Esophagus squamous epithelium (tissue), 5 donors: ENCODE results near the gene RNGTT. TPM values are rescaled to one million over a fixed set of nuclear protein-coding genes. Genes with fewer than 3 reads are reported as not detected.
"Not testable (repeated sequence)": the region's sequence is repeated elsewhere in the genome, so short reads cannot be mapped to it uniquely, and the experiment has no call there.

ENCODE experiments used
- DNase-seq: peaks from one replicate; lab custom pipeline; 2025; lab: John Stamatoyannopoulos, UW
- H3K27ac ChIP-seq, 4 donors: fragments of 200-600 bp; sonication (generic); one replicate each; pipeline ENCODE4 v1.5.1; 2016 to 2019; ENCODE audit warnings: mild to moderate bottlenecking in 1 of 4
- H3K27me3 ChIP-seq, 4 donors: fragments of 200-600 bp; sonication (generic); 1 replicate in 3 of 4; 2 replicates in 1 of 4; pipeline versions ENCODE4 v1.5.1 to v1.6.0; 2017 to 2021; ENCODE audit warnings: antibody characterized with exemption in 1 of 4
- H3K36me3 ChIP-seq, 3 donors: fragments of 200-600 bp; sonication (generic); one replicate each; pipeline ENCODE4 v1.5.1; 2016 to 2019
- H3K4me1 ChIP-seq, 3 donors: fragments of 200-600 bp; sonication (generic); one replicate each; pipeline ENCODE4 v1.5.1; 2017 to 2019
- H3K4me3 ChIP-seq, 4 donors: fragments of 200-600 bp; sonication (generic); 1 replicate in 3 of 4; 2 replicates in 1 of 4; pipeline ENCODE4 v1.5.1; 2016 to 2019; ENCODE audit warnings: mild to moderate bottlenecking in 2 of 4, moderate library complexity in 1 of 4
- H3K9me3 ChIP-seq, 3 donors: fragments of 200-600 bp; sonication (generic); one replicate each; pipeline ENCODE4 v1.5.1; 2016 to 2019
- POLR2A ChIP-seq, 4 donors: fragments of 450-650 bp; IDR thresholded peaks; one replicate each; pipeline ENCODE4 v1.6.1; 2017; ENCODE audit warnings: antibody characterized with exemption in 4 of 4, mild to moderate bottlenecking in 4 of 4, moderate library complexity in 3 of 4
- WGBS, 2 donors: methylation state at CpG; one replicate each; pipeline ENCODE4 v1.1.5; 2018; 5-methylcytosine and 5-hydroxymethylcytosine counted together
- intact Hi-C: fragments of 100-400 bp; cut with DNase I; formaldehyde crosslinking; loops from one replicate; pipeline ENCODE4 v1.15.0; 2022
- total RNA-seq, 4 donors: library from RNA; depleted of rRNA; stranded (reverse); fragments of >200 nt; gene quantifications; one replicate each; pipeline ENCODE4 v1.1.0, GENCODE V29; 2016
- TF ChIP-seq, protein P1 (sequence below), 6 experiments: fragments of 450-650 bp in 4 of 6; fragments of 200-600 bp in 2 of 6; sonication (generic) in 2 of 6; IDR thresholded peaks; one replicate each; pipeline ENCODE4 v1.5.1; 2016 to 2019; ENCODE audit warnings: antibody characterized with exemption in 6 of 6, mild to moderate bottlenecking in 4 of 6, moderate library complexity in 4 of 6
- donor health status: DM: yes; HTN: yes; CAD: no.

Gene RNGTT
- total RNA-seq, 4 donors from 2014 or later = 8.3 to 22.3 (median 18.3) TPM

DNA sequence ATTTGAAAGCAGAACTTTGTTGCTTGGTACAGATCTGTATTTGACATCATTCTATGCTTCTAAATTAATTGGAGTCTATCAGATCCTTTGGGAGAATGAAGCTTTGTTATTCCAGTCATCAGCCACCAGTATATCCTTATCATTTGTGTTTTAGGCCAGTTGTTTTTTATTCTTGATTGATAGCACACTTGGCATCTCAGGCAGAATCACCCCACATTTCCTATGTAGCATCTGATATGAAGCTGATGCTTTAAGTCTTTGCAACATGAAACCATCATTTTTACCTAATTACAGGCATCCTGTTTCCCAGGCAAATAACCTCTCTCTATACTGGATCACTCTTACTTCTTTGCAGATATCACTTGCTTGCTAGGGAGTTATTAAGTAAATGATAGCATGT, 20.7 kb upstream of the RNGTT start:
- no peak for DNase-seq
- Histone ChIP-seq H3K9me3 (no peaks in the 10 kb centered on the region), H3K4me1 (peaks cover 0 to 10% (median 7%) of the 10 kb centered on the region in 3 donors), H3K27ac (no peak overlapping the region), H3K27me3 (no peaks in the 10 kb centered on the region), H3K4me3 (no peak overlapping the region), H3K36me3 (no peaks in the 10 kb centered on the region)
- intact Hi-C loops = loop anchor here (5.0 to 10.0 kb wide), 2 partner anchors 131 to 258 kb away; partner anchors contain the start of gene SRSF12
- TF ChIP-seq, protein P1, sequence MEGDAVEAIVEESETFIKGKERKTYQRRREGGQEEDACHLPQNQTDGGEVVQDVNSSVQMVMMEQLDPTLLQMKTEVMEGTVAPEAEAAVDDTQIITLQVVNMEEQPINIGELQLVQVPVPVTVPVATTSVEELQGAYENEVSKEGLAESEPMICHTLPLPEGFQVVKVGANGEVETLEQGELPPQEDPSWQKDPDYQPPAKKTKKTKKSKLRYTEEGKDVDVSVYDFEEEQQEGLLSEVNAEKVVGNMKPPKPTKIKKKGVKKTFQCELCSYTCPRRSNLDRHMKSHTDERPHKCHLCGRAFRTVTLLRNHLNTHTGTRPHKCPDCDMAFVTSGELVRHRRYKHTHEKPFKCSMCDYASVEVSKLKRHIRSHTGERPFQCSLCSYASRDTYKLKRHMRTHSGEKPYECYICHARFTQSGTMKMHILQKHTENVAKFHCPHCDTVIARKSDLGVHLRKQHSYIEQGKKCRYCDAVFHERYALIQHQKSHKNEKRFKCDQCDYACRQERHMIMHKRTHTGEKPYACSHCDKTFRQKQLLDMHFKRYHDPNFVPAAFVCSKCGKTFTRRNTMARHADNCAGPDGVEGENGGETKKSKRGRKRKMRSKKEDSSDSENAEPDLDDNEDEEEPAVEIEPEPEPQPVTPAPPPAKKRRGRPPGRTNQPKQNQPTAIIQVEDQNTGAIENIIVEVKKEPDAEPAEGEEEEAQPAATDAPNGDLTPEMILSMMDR (IDR thresholded peaks at IDR 0.05) = no peak
- TF ChIP-seq POLR2A (IDR thresholded peaks at IDR 0.05) = no peak

DNA sequence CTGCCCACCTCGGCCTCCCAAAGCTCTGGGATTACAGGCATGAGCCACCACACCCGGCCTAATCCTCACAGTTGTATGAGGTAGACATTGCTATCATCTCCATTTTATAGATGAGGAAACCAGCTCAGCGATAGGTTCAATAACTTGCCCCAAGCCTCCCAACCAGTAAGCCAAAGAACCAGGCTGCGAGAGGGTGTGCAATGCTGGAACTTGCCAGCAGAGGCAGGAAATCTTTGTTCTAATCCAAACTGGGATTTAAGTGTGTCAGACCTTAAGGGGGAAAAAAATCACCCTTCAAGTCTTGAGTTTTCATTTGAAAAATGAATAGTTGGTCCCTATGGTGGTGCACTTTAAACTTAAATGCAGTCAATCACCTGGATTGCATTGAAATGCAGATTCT, 20.1 kb upstream of the RNGTT start:
- no peak overlapping the region for H3K4me3 ChIP-seq
- no peak for TF ChIP-seq POLR2A (IDR thresholded peaks at IDR 0.05)
- TF ChIP-seq, protein P1 (IDR thresholded peaks at IDR 0.05) = peak; percentile 23 to 78 (median 62)
- intact Hi-C loops = loop anchor here (5.0 to 10.0 kb wide), 2 partner anchors 131 to 259 kb away; partner anchors contain the start of gene SRSF12
- WGBS, 2 donors = 58 to 68% methylated on average over 3 to 4 of the region's 4 CpGs
- no peaks in the 10 kb centered on the region for H3K36me3 ChIP-seq
- no peaks in the 10 kb centered on the region for H3K27me3 ChIP-seq
- DNase-seq = no peak
- H3K4me1 ChIP-seq = peaks cover 0 to 10% (median 7%) of the 10 kb centered on the region in 3 donors
- no peak overlapping the region for H3K27ac ChIP-seq
- no peaks in the 10 kb centered on the region for H3K9me3 ChIP-seq

DNA sequence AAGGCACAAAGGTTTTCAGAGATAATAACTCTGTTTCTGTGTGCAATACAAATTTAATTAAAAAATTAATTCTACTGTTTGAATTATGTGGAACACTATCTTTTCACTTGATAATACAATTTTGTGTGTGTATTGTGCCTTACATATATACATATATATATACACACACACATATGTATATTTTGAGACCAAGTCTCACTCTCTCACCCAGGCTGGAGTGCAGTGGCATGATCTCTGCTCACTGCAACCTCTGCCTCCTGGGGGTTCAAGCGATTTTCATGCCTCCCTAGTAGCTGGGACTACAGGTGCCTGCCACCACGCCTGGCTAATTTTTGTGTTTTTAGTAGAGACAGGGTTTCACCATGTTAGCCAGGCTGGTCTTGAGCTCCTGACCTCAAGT, 19.7 kb upstream of the RNGTT start:
- Histone ChIP-seq H3K27ac (peak overlapping the region in 1 of 4 donors; percentile 19), H3K4me3 (peak overlapping the region in 1 of 4 donors; percentile 34), H3K4me1 (peaks cover 0 to 10% (median 7%) of the 10 kb centered on the region in 3 donors)
- not testable (repeated sequence) for H3K27me3 ChIP-seq, H3K9me3 ChIP-seq, DNase-seq, H3K36me3 ChIP-seq
- intact Hi-C loops = loop anchor here (5.0 to 10.0 kb wide), 2 partner anchors 132 to 259 kb away; partner anchors contain the start of gene SRSF12
- 76 to 77% methylated on average over 2 of the region's 2 CpGs for WGBS, 2 donors

DNA sequence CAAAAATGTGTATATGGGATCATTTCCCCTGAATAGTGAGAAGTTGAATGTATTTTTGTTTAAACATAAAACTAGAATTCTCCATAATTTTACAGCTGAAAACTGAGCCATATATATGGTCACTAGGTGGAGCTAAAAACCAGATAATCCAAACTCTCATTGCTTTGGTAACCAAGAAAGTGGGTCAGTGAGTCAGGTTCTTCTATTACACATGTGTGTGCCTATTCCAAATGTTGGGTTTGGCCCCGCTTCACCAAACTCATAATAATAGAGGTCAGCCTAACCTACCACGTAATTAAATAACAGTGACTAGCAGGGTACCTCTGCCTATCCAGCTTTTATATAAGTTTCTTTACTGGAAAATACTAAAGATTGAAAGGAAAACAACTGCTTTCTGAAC, 19.3 kb upstream of the RNGTT start:
- no peak for DNase-seq
- peak overlapping the region in 1 of 4 donors; percentile 19 for H3K27ac ChIP-seq
- no peak for TF ChIP-seq POLR2A (IDR thresholded peaks at IDR 0.05)
- TF ChIP-seq, protein P1 (IDR thresholded peaks at IDR 0.05) = peak; percentile 65 to 88 (median 73)

DNA sequence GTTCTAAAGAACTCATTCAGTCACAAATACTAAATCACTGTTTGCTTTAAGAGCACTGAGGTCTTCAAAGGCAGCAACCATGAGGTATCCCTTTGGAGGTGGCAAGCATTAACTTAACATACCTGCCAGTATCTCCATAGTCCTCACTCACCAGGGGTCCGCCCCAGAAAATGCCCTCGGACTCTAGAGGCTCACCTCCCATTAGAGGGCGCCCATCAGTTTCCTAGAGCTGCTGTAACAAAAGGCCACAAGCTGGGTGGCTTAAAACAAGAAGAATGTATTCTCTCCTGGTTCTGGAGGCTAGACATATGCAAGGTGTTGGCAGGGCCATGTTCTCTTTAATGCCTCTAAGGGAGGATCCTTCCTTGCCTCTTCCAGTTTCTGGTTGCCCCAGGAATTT, 12.0 kb upstream of the RNGTT start:
- no peak overlapping the region for H3K4me3 ChIP-seq
- WGBS, 2 donors = 44 to 93% methylated on average over 3 of the region's 3 CpGs
- H3K27ac ChIP-seq = no peak overlapping the region
- no peak for DNase-seq
- H3K27me3 ChIP-seq = no peaks in the 10 kb centered on the region
- no peak for TF ChIP-seq POLR2A (IDR thresholded peaks at IDR 0.05)
- TF ChIP-seq, protein P1 (IDR thresholded peaks at IDR 0.05) = no peak
- no peaks in the 10 kb centered on the region for H3K36me3 ChIP-seq
- H3K9me3 ChIP-seq = no peaks in the 10 kb centered on the region
- H3K4me1 ChIP-seq = no peaks in the 10 kb centered on the region
- intact Hi-C loops = no loop called here

More for the DNA sequence above, 19.3 kb upstream of the RNGTT start:
- Histone ChIP-seq H3K36me3 (no peaks in the 10 kb centered on the region), H3K4me1 (peaks cover 0 to 10% (median 7%) of the 10 kb centered on the region in 3 donors), H3K9me3 (no peaks in the 10 kb centered on the region), H3K4me3 (peak overlapping the region in 1 of 4 donors; percentile 34), H3K27me3 (no peaks in the 10 kb centered on the region)
- intact Hi-C loops = loop anchor here (5.0 to 10.0 kb wide), 2 partner anchors 132 to 260 kb away; partner anchors contain the start of gene SRSF12
- WGBS, 2 donors = 4 to 8% methylated on average over 2 of the region's 2 CpGs
